ENCODE results near the gene IL32.

Gene IL32

DNA sequence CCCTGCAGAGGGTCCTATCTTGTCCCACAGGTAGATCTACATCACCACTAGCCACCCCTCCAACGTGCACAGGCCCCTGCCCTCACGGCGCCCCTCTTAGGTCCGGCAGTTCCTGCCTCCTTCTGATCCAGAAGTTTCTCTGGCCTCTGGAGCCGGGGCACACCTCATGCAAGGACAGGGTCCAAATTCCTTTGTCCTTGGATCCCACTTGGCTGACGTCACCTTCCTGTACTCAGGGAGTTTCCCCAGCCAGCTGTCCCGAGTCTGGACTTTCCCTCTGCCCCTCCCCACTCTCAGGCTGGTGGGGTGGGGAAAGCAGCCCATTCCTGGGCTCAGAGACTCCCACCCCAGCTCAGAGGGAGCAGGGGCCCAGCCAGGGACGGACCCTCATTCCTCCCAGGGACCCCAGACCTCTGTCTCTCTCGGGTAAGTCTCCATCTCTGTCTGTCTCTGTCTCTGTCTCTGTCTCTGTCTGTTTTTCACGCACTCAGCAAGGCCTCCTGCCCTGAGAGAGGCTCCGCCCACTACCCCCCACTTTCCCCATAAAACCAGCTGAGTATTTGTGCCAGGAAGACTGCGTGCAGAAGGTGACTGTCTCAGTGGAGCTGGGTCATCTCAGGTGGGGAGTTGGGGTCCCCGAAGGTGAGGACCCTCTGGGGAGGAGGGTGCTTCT is at the start of gene IL32:
IL32 (plus strand) TSS at position 572 of the 673 bp plus-strand sequence. CDS start 172 bp downstream, outside the sequence.
- peak; percentile 50 to 51 for DNase-seq (ENCODE audit: low read depth in 1 of 2, low spot score in 1 of 2)

DNA sequence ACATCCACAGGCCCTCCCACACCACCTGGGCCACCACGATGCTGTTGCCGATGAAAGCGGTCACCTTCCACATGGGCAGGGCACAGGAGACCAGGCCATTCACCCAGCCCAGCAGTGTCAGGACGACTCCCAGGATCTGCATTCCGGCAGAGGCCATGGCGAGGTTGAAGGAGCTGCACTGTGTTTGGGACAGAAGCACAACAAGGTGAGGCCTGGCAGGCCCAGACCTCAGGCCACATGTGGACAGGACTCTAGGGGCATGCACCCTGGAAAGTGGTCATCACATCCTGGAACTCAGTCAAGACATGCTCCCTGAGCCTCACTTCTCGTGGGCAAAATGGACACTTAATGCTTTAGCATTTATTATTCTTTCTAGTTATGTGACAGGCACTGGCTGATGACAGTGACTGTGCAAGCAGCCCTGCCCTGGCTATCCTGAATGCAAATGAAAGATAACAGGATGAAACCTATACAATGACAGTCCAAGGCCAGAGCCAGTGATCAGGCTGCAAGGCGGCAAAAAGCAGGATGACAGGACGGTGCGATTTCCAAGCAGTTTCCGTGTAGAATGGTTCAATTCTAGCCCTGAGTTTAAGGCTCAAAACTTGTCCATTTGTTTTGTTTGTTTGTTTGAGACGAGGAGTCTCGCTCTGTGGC is 49.4 kb upstream of the IL32 start:
- DNase-seq (ENCODE audit: low read depth in 1 of 2, low spot score in 1 of 2) = no peak

DNA sequence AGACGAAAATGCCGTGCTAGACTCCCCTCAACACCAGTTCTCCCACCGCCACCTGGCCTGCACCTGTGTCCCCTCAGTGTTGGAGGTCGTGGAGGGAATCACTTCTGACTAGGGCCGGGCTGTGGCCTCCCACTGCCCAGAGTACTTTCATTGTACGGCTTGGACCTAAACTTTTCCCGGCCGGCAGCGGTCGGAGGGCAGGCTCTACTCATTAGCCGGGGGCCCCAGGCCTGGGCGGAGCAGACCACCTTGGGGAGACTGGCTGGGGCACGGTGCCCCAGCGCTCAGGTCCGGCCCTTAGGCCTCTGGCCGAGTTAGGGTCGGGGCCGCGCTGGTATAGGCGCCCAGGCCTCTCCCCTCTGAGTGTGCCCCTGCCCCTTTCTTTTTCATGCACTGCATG is 48.1 kb upstream of the IL32 start:
- DNase-seq (ENCODE audit: low read depth in 1 of 2, low spot score in 1 of 2) = no peak

- no peak for DNase-seq (ENCODE audit: low read depth in 1 of 2, low spot score in 1 of 2)
Observed at GRCh38 chr16:3017794-3018506, 47.5 kb upstream of the IL32 start, which contains the start of gene CLDN6. Gene CLDN6, minus strand, starts transcription at chr16:3018183. Its CDS starts 2,162 bp downstream, at chr16:3016021.

GRCh38 chr16:3019594-3020246 is 45.7 kb upstream of the IL32 start:
- DNase-seq (ENCODE audit: low read depth in 1 of 2, low spot score in 1 of 2) = no peak

DNA sequence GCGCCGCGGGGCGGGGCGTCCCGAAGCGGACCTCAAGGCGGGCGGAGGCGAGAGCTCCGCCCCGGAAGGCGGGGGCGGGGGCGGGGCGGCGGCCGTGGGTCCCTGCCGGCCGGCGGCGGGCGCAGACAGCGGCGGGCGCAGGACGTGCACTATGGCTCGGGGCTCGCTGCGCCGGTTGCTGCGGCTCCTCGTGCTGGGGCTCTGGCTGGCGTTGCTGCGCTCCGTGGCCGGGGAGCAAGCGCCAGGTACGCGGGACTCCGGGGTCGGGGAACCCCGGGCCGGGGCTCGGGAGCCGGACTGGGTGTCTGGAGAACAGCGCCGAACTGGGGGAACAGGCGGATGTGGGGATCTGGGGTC is 45.2 kb upstream of the IL32 start, which contains the start of gene TNFRSF12A:
TNFRSF12A (plus strand) TSS at position 122 of the 357 bp plus-strand sequence; CDS start at position 152, 30 bp downstream.
- DNase-seq (ENCODE audit: low read depth in 1 of 2, low spot score in 1 of 2) = peak; percentile 24 to 56

DNA sequence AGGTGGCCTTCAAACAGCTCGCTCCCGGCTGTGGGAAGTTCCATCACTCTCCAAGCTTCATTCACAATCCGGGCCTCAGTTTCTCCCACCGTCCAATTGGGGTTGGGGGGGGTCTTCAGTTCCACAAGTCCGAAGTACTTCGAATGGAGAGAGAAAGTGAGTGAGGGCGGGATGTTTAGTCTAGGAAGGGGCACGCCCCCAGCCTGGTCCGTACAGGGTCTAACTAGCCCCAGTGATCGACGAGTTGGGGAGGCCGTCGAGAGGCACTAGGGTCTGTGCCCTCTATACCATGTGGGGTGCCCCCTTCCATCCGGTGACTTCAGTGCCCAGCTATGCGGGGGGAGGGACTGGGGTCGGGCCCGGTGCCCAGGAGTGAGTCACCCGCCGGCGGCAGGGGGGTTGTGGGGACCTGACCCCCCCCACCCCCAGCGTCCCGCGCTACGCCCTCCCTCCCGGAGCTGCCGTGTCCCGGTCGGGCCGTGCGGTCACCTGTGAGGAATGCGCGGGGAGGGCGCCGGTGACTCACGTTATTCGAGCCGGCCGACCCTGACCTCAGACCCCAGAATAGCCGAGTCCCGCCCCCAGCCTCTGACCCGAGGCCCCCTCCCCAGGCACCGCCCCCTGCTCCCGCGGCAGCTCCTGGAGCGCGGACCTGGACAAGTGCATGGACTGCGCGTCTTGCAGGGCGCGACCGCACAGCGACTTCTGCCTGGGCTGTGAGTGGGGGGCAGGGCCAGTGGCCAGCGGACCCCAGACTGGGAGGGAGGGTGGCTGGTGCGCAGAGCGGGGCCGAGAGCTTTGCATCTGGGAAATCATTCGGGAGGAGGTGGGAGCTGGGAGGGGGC is 44.6 kb upstream of the IL32 start:
- DNase-seq (ENCODE audit: low read depth in 1 of 2, low spot score in 1 of 2) = peak; percentile 33 to 64

DNA sequence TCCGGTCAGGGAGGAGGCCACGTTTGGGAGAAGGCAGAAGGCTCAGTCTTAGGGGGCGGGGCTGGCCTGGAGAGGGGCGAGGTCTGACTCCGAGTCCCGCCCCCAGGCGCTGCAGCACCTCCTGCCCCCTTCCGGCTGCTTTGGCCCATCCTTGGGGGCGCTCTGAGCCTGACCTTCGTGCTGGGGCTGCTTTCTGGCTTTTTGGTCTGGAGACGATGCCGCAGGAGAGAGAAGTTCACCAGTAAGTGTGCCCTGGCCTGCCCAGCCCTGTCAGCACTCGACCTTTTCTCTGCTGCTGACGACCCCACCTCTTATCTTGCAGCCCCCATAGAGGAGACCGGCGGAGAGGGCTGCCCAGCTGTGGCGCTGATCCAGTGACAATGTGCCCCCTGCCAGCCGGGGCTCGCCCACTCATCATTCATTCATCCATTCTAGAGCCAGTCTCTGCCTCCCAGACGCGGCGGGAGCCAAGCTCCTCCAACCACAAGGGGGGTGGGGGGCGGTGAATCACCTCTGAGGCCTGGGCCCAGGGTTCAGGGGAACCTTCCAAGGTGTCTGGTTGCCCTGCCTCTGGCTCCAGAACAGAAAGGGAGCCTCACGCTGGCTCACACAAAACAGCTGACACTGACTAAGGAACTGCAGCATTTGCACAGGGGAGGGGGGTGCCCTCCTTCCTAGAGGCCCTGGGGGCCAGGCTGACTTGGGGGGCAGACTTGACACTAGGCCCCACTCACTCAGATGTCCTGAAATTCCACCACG is 43.8 kb upstream of the IL32 start:
- DNase-seq (ENCODE audit: low read depth in 1 of 2, low spot score in 1 of 2) = peak; percentile 50 to 69

DNA sequence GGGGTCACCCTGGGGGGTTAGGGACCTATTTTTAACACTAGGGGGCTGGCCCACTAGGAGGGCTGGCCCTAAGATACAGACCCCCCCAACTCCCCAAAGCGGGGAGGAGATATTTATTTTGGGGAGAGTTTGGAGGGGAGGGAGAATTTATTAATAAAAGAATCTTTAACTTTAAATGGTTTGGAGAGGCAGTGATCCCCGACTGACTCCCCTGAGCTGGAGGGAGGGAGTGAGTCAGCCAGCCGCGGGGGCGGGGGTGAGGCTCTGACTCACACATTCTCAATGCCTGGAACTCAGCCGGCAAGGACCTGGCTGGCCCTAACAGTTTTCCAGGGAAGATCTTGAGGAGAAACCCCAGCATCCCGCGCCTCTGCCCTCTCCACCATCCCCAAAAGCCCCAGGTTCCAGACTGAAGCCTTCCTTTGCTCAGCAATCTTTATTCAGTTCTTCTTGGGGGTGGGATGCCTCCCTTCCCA is 43.2 kb upstream of the IL32 start:
- peak; percentile 70 to 80 for DNase-seq (ENCODE audit: low read depth in 1 of 2, low spot score in 1 of 2)

- no peak for DNase-seq (ENCODE audit: low read depth in 1 of 2, low spot score in 1 of 2)
Observed at GRCh38 chr16:3022684-3023414, 42.6 kb upstream of the IL32 start.

GRCh38 chr16:3023415-3023668 is 42.1 kb upstream of the IL32 start:
- no peak for DNase-seq (ENCODE audit: low read depth in 1 of 2, low spot score in 1 of 2)

- peak; percentile 92 to 94 for DNase-seq (ENCODE audit: low read depth in 1 of 2, low spot score in 1 of 2)
Observed at GRCh38 chr16:3023669-3024478, 41.6 kb upstream of the IL32 start, which contains the start of the genes HCFC1R1 and THOC6. Gene HCFC1R1, minus strand, starts transcription at chr16:3023942. Its CDS starts 1 bp downstream, at chr16:3023941. Gene THOC6, plus strand, starts transcription at chr16:3024035. Its CDS starts 292 bp downstream, at chr16:3024327.

GRCh38 chr16:3025032-3026002 is 40.1 kb upstream of the IL32 start:
- no peak for DNase-seq (ENCODE audit: low read depth in 1 of 2, low spot score in 1 of 2)

GRCh38 chr16:3026003-3026378 is 39.4 kb upstream of the IL32 start:
- DNase-seq (ENCODE audit: low read depth in 1 of 2, low spot score in 1 of 2) = no peak

DNA sequence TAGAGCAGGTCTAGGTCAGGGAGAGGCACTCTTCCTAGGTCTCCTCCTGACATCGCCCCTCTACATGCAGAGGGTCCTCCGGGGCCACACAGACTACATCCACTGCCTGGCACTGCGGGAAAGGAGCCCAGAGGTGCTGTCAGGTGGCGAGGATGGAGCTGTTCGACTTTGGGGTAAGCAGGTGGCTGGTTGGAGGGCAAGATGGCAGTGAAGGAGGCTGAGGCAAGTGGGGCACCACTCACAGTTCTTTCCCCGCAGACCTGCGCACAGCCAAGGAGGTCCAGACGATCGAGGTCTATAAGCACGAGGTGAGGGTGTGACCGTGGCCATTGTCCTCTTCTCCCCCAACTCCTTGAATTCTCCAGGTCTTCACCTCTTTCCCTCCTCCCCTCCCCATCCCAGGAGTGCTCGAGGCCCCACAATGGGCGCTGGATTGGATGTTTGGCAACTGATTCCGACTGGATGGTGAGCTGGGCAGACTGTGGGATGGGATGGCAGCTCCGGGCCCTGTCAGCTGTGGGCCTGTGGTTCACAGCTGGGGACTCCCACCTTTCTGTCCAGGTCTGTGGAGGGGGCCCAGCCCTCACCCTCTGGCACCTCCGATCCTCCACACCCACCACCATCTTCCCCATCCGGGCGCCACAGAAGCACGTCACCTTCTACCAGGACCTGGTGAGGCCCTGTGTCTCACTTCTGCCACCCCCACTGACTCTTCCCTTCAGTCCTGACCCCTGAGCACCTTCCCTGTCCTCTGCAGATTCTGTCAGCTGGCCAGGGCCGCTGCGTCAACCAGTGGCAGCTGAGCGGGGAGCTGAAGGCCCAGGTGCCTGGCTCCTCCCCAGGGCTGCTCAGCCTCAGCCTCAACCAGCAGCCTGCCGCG is 38.6 kb upstream of the IL32 start:
- no peak for DNase-seq (ENCODE audit: low read depth in 1 of 2, low spot score in 1 of 2)

- DNase-seq (ENCODE audit: low read depth in 1 of 2, low spot score in 1 of 2) = no peak
Observed at GRCh38 chr16:3027489-3027795, 38.0 kb upstream of the IL32 start.

Measured in activated T-helper 1 cell treated with anti-CD3 and anti-CD28 coated beads, Interleukin-2, amount 50 U/mL, for 16 hours (primary cell).